Stimulated activated CD8-positive, alpha-beta memory T cell treated with anti-CD3 and anti-CD28 coated beads, Interleukin-4, amount 100 ng/mL, for 24 hours (primary cell): ENCODE measurements around the gene RAD21L1.
"Not testable (repeated sequence)": the region's sequence is repeated elsewhere in the genome, so short reads cannot be mapped to it uniquely, and the experiment has no call there.

Source experiments
- DNase-seq: peaks from one replicate; pipeline ENCODE4 v3.0.0-alpha.2; 2020; ENCODE audit warnings: low read depth

RAD21L1 gene

DNA sequence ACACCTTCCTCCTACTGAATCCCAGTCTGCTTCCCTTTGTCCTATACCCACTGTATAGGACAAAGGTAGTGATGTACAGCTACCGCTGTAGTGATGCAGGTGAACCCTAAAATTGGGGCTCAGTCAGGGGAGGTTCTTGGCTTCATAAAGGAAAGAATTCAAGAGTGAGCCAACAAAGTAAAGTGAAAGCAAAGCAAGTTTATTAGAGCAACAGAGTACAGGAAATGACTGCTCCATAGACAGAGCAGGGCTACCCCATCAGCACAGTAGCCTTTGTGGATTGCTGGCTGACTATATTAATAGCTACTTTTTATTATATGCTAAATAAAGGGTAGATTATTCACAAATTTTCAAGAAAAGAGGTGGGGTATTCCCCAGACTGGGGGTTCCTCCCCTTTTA lies 25.9 kb upstream of the RAD21L1 start:
- DNase-seq, result no peak

DNA sequence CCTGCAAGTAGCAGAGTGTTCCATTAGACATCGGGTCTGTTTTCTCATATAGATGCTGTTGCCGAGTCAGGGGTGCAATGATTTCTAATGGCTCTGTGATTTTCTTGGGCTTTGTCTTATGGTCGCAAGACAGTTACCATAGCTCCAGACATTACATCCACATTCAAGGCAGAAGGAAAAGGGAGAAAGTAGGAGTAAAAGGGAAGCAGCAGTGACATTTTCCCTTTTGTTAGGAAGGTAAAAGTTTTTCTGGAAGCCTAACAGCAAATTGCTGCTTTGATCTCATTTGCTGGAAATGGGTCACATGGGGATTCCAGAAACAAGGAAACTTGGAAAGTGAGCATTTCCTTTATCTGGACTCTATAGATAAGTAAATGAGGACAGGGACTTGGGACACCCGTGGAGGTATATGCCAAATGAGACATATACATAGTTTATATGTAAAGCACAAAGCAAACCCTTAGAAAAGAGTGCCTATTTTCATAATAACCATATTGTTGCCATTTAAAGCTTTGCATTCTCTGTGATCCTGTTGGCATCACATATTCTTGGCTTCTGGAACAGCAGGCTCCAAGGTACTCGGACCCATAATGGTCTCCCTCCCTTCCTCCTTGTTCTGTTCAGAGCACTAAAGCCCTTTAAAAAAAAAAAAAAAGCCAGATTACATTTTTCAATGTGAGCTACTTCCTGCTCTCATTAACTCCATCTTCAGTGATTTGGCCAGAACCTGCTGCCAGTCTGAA lies 22.9 kb upstream of the RAD21L1 start, which contains the start of gene C20orf202:
Gene C20orf202 (plus strand): TSS at position 693 of the 743 bp plus-strand sequence. CDS start 132 bp downstream, outside the sequence.
- DNase-seq, result no peak

DNA sequence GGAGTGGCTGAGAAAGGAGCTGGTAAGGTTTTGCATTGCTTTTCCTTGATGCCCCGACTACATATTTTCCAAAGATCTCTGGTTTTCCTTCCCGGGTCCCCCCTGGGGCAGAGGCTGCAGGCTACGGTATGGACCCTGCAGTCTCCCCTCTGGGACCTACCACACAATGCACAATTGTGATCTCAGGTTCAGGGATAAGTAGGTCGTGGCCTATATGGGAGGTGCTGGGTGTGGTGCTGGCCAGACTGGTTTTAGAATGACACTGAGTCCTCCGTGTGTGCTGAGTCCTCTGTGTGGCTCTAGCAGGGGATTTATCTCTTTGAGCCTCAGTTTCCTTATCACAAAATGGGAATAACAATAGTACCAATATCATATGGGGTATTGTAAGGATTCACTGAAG lies 22.2 kb upstream of the RAD21L1 start:
- no peak for DNase-seq

DNA sequence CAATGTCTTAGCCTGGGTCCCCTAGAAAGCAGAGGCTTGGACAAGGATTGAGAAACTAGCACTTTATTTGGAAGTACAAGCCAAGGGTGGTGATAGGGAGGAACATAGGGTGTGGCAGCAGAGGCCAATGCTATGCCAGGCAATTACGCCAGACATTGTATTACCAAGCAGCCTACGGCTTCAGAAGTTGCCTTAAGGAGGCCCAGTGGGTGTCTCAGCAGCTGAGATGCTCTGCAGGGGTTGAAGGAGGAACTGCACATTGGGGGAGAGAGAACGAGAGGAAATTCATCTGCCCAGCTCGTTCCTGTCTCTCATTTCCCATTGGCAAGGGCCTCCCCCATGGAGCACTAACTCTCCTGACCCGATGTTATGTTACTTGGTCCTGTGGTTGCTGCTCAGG lies 21.7 kb upstream of the RAD21L1 start:
- DNase-seq, result no peak

DNA sequence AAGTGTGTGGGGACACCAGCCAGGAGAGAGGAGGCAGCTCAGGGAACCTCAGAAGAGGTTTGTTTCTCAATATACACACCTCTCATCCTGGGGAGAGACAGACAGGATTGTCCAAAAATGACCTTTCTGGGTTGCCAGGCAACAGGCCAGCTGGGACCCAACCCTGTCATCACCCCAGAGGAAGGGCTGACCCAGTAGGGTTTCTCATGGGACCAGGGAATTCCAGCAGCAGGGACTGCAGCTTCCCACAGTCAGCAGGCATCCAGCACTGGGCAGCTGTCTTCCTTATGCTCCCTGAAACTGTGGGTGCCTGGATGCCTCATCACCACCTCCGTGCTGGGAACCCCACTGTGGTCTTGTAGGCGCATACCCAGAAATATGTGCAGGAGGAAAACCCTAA lies 21.3 kb upstream of the RAD21L1 start:
- no peak for DNase-seq

DNA sequence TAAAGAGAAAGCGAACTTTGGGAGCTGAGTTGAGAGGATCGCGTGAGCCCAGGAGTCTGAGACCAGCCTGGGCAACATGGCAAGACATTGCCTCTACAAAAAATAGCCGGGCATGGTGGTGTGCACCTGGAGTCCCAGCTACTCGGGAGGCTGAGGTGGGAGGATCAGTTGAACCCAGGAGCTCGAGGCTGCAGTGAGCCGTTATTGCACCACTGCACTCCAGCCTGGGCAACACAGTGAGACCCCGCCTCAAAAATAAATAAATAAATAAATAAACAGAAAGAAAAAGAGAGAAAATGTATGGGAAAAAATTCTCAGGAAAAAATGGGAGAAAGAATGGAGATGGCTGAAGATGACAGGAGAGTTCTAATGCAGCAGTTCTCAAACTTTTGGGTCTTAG lies 20.0 kb upstream of the RAD21L1 start:
- DNase-seq, result no peak

DNA sequence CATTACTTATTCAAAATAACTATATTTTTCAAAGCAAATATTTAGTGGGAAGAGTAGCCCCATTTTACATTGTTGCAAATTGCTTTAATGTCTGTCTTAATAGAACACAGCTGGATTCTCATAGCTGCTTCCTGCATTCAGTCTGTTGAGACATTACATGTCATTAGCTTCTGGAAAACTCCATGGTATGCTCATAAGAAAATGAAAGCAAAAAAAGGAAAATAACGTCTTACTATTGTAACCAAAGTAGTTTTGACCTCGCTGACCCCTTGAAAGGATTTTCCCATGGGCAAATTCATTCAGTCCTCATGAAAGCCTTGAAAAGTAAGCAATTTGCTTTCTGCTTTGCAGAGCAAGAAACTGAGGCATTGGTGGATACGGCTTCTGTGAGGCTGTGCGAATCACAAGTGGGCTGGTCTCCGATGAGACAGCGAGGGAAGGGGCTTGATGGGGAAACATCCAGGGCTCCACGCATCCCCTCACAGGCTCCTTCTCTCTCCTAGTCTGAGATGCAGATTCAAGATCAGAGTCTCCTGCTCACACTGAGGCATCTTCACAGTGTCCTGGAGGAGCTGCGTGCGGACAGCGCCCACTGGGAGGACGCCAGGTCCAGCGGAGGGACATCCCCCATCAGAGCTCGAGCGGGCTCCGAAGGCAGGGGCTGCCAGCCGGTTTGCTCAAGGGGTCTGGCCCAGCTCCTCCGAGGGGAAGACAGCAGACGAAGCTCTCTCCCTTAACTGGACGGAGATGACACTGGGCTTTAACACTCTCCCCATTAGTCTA lies 19.3 kb upstream of the RAD21L1 start:
- DNase-seq, result no peak

DNA sequence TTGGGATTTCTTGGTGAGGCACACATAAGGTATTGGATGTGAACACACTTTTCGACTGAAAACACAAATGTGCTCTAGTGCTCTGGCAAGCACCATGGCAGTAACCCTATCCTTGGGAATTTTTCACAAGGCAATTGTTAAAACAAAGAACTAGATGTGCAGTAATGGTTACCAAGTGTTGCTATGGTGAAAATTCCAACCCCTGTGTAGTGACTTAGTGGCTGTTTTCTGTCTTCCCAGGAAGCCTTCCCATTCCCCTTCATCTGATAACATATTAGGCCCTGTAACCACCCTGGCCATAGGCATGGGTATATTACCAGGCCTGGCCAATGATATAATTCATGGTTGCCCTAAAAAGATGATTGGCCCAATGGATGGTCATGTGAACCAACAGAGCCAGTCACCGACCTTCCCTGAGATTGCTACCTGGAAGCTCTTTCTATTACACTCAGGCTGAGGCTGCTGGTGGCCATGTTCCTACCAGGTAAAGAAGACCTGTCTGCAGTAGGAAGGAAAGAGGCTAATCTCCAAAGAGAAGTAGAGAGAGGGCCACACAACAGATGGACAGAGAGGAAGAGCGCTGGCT lies 18.5 kb upstream of the RAD21L1 start:
- DNase-seq, result no peak

DNA sequence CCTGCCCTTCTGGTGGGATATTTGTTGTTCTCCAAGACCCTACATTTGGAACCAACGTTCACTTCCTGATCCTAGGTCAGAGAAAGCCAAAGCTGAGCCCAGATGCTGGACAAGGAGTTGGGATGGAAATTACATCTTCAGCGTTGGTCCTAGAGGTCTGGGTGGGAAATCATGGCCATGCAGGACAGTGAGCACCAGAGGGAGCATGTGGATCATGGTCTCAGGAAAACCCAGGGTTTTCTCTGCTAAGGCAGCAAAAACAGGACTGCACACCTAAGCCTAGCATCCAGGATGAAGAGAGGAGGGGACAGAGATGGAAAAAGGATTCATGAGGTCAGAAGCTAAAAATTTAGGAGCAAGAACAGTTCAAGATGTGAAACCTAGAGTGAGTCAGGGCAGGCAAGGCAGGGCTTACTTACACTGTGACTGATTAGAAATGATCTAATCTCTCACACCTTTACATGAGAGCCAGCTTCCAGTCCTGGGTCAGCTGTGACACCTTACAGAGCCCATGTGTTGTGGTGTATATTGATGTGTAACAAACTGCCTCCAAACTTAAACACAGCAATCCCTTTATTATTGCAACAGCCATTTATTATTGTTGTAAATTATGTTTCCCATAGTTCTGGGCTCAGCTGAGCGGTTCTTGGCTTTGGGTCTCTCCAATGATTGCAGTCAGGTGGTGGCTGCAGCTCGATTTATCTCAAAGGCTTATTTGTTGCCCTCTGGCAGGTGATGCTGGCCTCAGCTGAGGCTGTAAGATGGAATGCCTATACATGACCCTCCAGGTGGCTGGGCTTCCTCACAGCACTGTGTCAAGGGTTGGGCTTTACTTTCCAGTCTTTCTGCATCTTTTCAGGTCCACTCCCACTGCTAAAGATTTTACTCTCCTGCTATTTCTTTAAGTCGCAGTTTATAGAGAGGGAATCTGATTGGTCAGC lies 16.1 kb upstream of the RAD21L1 start:
- DNase-seq, result no peak

DNA sequence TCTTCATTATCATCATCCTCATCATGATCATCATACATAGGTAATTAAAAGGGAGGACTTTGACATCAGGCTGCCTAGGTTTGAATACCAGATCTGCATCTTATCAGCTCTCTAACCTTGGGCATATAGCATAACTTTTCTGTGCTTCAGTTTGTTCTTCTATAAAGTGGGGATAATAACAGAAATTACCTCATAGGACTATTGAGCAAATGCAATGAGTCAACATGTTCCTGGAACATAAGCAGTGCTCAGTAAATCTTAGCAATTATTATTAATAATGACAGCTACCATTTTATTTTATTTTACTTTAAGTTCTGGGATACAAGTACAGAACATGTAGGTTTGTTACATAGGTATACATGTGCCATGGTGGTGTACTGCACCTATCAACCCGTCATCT lies 15.3 kb upstream of the RAD21L1 start:
- DNase-seq, result no peak

DNA sequence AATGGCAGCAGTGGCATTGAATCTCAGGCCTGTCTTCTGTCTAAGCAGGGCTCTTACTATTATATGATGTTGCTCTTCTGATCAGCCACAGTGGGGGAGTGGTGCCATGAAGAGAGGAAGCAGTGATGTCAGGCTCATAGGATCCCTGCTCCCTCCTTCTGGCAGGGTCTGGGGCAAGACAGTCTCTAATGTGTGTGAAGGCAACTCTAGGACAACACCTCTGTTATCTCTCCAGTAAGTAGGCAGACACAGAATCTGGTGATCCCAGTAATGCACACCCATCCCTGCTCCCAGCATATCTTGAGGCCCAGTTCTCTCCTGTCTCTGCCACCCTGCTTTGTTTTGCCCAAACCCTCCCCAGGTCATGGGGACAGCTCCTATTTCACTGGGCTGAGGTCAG lies 13.8 kb upstream of the RAD21L1 start:
- DNase-seq, result no peak

DNA sequence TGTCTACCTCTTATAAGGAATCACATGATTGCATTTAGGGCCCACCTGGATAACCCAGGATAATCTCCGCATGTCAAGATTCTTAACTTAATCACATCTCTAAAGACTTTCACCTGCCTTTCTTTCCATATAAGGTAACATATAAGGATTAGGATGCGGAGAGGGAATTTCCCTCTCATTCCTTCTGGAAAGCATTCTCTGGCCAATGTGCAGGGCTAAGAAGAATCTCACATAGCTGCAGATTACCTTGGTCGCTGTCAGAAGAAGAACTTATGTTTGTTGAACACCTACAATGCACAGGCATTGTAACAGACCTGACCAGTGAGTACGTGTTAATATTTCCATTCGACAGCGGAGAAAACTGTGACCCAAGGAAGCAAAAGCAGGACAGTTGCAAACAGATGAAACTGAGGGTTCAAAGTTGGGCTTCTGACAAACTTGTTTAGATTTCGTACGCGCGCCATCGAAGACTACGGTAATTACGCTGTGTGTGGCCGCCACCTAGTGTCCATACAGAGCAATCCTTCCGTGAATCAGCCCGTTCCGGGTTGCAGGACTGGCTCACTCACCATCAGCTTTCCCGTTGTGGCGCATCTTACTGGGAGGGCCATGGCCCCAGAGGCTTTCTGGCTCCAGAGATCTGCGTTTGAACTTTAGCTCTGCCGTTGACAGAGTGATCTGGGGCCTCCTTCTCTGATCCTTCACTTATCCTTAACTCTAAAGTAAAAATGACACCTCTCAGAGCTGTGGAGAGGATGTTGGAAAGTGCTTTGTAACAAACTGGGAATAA lies 13.0 kb upstream of the RAD21L1 start:
- peak; percentile 45 for DNase-seq

DNA sequence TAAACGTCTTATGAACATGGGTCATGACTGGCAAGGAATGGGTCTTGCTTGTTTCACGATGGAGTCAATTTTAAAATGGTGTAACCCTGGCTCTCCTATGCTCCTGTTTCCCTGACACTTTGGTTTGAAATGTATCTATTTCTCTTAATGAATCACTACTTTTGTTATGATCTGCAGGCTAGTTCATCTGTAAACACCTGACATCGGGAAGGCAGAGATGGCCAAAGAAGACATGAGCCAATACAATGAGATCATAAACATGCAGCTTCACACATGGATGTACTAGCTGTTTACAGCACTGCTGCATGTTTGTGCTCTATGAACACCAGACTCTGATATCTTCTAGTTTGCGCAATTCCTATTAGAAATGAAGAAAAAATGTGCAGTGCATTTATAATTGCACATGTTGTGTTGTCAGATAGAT lies 11.0 kb upstream of the RAD21L1 start:
- no peak for DNase-seq

DNA sequence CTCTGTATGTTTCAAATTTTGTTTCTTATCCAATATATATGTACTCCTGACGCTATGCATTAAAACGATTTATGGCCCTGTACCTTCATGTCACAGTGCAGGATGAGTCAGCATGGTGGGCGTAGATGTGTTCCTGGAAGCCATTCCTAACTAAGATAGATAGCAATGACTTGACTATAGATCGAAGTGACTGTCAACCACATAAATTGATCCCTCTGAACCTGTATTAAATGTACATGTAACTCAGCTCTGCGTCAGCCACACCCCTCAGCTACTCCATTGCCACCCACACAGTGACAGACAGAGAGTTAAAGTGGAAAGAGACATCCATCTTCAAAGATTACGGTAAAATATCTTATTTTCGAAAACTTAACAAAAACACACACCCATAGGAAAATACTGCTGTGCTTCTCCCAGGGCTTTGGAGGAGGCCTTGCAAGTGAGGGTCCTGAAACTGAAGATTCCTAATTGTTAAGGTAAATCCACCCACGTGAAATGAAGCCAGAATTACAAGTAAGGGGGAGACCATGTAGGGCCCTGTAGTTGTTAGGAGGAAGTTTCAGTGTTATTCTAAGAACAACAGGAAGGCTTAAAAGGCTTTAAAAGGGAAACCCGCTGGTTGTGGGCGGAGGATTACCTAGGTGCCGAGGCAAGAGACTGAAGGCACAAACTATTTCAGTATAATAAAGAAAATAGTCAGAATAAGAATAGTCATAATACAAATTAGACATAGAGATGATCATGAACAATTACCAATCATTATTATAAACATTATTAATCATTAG lies 10.3 kb upstream of the RAD21L1 start:
- DNase-seq, result no peak

DNA sequence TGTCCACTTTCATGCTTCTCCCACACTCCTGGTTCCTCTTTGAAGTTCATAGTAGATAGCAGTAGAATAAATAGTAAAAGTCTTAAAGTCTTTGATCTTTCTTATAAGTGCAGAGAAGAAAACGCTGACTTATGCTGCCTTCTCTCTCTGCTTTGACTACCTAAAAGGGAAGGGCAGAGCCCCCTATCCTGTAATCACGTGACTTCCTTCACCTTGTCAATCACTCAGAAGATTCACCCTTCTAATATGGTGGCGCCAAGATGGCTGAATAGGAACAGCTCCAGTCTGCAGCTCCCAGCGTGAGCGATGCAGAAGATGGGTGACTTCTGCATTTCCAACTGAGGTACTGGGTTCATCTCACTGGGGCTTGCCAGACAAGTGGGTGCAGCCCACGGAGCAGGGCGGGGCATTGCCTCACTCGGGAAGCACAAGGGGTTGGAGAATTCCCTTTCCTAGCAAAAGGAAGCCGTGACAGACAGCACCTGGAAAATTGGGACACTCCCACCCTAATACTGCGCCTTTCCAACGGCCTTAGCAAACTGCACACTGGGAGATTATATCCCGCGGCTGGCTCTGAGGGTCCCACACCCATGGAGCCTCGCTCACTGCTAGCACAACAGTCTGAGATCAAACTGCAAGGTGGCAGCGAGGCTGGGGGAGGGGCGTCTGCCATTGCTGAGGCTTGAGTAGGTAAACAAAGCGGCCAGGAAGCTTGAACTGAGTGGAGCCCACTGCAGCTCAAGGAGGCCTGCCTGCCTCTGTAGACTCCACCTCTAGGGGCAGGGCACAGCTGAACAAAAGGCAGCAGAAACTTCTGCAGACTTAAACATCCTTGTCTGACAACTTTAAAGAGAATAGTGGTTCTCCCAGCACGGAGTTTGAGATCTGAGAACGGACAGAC lies 9.1 kb upstream of the RAD21L1 start:
- DNase-seq, result not testable (repeated sequence)

DNA sequence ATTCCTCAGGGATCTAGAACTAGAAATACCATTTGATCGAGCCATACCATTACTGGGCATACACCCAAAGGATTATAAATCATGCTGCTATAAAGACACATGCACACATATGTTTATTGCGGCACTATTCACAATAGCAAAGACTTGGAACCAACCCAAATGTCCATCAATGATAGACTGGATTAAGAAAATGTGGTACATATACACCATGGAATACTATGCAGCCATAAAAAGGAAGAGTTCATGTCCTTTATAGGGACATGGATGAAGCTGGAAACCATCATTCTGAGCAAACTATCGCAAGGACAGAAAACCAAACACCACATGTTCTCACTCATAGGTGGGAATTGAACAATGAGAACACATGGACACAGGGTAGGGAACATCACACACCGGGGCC lies 3.1 kb upstream of the RAD21L1 start:
- DNase-seq, result not testable (repeated sequence)

DNA sequence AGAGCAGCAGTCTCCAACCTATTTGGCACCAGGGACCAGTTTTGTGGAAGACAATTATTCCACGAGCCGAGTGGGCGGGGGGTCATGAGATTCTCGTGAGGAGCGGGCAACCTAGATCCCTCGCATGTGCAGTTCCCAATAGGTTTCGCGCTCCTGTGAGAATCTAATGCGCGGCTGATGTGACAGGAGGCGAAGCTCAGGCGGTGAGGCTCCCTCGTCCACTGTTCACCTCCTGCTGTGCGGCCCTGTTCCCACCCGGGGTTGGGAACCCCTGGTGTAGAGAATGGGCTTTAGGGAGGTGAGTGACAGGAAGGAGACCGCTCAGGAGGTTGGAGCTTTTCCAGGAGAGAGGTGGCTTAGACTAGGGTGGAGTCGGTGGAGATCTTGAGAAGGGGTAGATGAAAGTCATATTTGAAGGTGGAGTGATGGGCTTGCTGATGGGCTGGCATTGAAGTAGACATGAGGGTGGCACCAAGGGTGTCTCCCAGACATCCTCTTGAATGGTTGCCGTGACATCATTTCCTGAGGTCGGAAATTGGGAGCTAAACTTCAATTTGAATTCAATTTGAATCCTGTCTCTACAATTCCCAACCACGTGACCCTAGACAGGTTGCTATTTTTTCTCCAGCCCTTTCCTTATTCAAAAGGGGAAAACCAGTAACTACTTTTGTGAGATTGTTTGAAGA lies 1.5 kb upstream of the RAD21L1 start:
- DNase-seq, result no peak

DNA sequence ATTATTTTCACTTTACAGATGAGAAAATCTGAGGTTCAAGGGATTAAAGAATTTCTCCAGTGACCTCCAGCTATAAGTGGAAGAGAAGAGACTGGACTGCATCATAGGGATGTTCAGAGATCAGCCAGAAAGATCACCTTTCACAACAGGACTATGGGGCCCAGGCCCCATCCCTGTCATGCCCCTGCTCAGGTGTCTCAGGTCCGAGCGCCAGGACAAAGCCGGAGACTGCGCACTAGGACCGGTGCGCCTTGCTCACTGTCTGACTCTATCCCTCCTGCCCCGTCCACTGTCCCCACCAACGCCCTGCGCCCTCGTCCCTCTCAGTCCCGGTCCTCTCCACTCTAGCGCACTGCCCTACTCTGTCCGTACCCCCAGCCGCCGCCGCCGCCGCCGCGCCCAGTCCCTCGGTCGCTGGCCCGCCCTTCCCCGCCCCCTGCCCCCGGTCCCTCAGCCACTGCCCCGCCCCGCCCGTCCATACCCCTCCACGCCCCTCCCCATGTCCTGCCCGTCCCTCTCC lies 521 bp upstream of the RAD21L1 start:
- DNase-seq, result no peak
